ENCODE results near the gene HSD17B10.
A peak's percentile ranks its signal among the peaks of the same experiment; 100 is the strongest.

Gene HSD17B10

GRCh38 chrX:53452812-53453211 is 18.6 kb upstream of the HSD17B10 start:
- Histone ChIP-seq H3F3A (ENCODE audit: control insufficient read depth, insufficient read depth) (no peaks in the 10 kb centered on the region), H3K9me3 (ENCODE audit: control insufficient read depth, insufficient read depth, low read length) (no peaks in the 10 kb centered on the region), H3K9me2 (replicated peaks; ENCODE audit: control insufficient read depth, low read length) (no peaks in the 10 kb centered on the region), H3K4me1 (ENCODE audit: control insufficient read depth, low read length) (no peaks in the 10 kb centered on the region), H3K79me2 (ENCODE audit: control insufficient read depth, low read length) (no peaks in the 10 kb centered on the region), H4K20me1 (ENCODE audit: control insufficient read depth, insufficient read depth, low read depth, low read length) (no peaks in the 10 kb centered on the region), H3K4me2 (ENCODE audit: low read length) (no peak overlapping the region), H3K4me3 (ENCODE audit: low read length) (no peak overlapping the region), H3K27ac (ENCODE audit: low read depth, low read length) (no peak overlapping the region), H3K27me3 (ENCODE audit: control insufficient read depth, low read length) (no peaks in the 10 kb centered on the region), H3K36me3 (ENCODE audit: control insufficient read depth, low read length) (no peaks in the 10 kb centered on the region)
- TF ChIP-seq EZH2phosphoT487 (IDR thresholded peaks at IDR 0.05; ENCODE audit: borderline replicate concordance, low read length): no peak
- no peak for TF ChIP-seq CTCF (IDR thresholded peaks at IDR 0.05; ENCODE audit: low read depth, low read length, poor library complexity, severe bottlenecking)

GRCh38 chrX:53449632-53450031 is 15.5 kb upstream of the HSD17B10 start:
- no peaks in the 10 kb centered on the region for H3K27me3 ChIP-seq (ENCODE audit: control insufficient read depth, low read length)
- no peaks in the 10 kb centered on the region for H3K4me1 ChIP-seq (ENCODE audit: control insufficient read depth, low read length)
- H4K20me1 ChIP-seq (ENCODE audit: control insufficient read depth, insufficient read depth, low read depth, low read length): no peaks in the 10 kb centered on the region
- no peaks in the 10 kb centered on the region for H3K9me2 ChIP-seq (replicated peaks; ENCODE audit: control insufficient read depth, low read length)
- H3K27ac ChIP-seq (ENCODE audit: low read depth, low read length): no peak overlapping the region
- no peaks in the 10 kb centered on the region for H3K79me2 ChIP-seq (ENCODE audit: control insufficient read depth, low read length)
- TF ChIP-seq CTCF (IDR thresholded peaks at IDR 0.05; ENCODE audit: low read depth, low read length, poor library complexity, severe bottlenecking) (no peak), EZH2phosphoT487 (IDR thresholded peaks at IDR 0.05; ENCODE audit: borderline replicate concordance, low read length) (no peak)
- H3K4me3 ChIP-seq (ENCODE audit: low read length): no peak overlapping the region
- no peaks in the 10 kb centered on the region for H3F3A ChIP-seq (ENCODE audit: control insufficient read depth, insufficient read depth)
- no peaks in the 10 kb centered on the region for H3K36me3 ChIP-seq (ENCODE audit: control insufficient read depth, low read length)
- no peak overlapping the region for H3K4me2 ChIP-seq (ENCODE audit: low read length)
- H3K9me3 ChIP-seq (ENCODE audit: control insufficient read depth, insufficient read depth, low read length): no peaks in the 10 kb centered on the region

- no peaks in the 10 kb centered on the region for H3K36me3 ChIP-seq (ENCODE audit: control insufficient read depth, low read length)
- H4K20me1 ChIP-seq (ENCODE audit: control insufficient read depth, insufficient read depth, low read depth, low read length): no peaks in the 10 kb centered on the region
- no peak overlapping the region for H3K4me3 ChIP-seq (ENCODE audit: low read length)
- H3K9me2 ChIP-seq (replicated peaks; ENCODE audit: control insufficient read depth, low read length): no peaks in the 10 kb centered on the region
- H3K4me1 ChIP-seq (ENCODE audit: control insufficient read depth, low read length): no peaks in the 10 kb centered on the region
- no peak overlapping the region for H3K27ac ChIP-seq (ENCODE audit: low read depth, low read length)
- no peak overlapping the region for H3K4me2 ChIP-seq (ENCODE audit: low read length)
- H3K9me3 ChIP-seq (ENCODE audit: control insufficient read depth, insufficient read depth, low read length): no peaks in the 10 kb centered on the region
- H3K79me2 ChIP-seq (ENCODE audit: control insufficient read depth, low read length): no peaks in the 10 kb centered on the region
- TF ChIP-seq EZH2phosphoT487 (IDR thresholded peaks at IDR 0.05; ENCODE audit: borderline replicate concordance, low read length) (no peak), CTCF (IDR thresholded peaks at IDR 0.05; ENCODE audit: low read depth, low read length, poor library complexity, severe bottlenecking) (no peak)
- H3F3A ChIP-seq (ENCODE audit: control insufficient read depth, insufficient read depth): no peaks in the 10 kb centered on the region
- H3K27me3 ChIP-seq (ENCODE audit: control insufficient read depth, low read length): no peaks in the 10 kb centered on the region
These were observed 13.3 kb upstream of the HSD17B10 start for GRCh38 chrX:53447441-53447840.

- no peaks in the 10 kb centered on the region for H3K79me2 ChIP-seq (ENCODE audit: control insufficient read depth, low read length)
- TF ChIP-seq EZH2phosphoT487 (IDR thresholded peaks at IDR 0.05; ENCODE audit: borderline replicate concordance, low read length) (no peak), CTCF (IDR thresholded peaks at IDR 0.05; ENCODE audit: low read depth, low read length, poor library complexity, severe bottlenecking) (peak; percentile 61)
These were observed 11.8 kb upstream of the HSD17B10 start for GRCh38 chrX:53445977-53446376.

More at GRCh38 chrX:53445977-53446376, 11.8 kb upstream of the HSD17B10 start:
- Histone ChIP-seq H3F3A (ENCODE audit: control insufficient read depth, insufficient read depth) (no peaks in the 10 kb centered on the region), H3K27me3 (ENCODE audit: control insufficient read depth, low read length) (no peaks in the 10 kb centered on the region), H4K20me1 (ENCODE audit: control insufficient read depth, insufficient read depth, low read depth, low read length) (no peaks in the 10 kb centered on the region), H3K4me1 (ENCODE audit: control insufficient read depth, low read length) (peaks cover 10% of the 10 kb centered on the region), H3K27ac (ENCODE audit: low read depth, low read length) (no peak overlapping the region), H3K36me3 (ENCODE audit: control insufficient read depth, low read length) (no peaks in the 10 kb centered on the region), H3K4me2 (ENCODE audit: low read length) (no peak overlapping the region), H3K4me3 (ENCODE audit: low read length) (no peak overlapping the region), H3K9me2 (replicated peaks; ENCODE audit: control insufficient read depth, low read length) (no peaks in the 10 kb centered on the region), H3K9me3 (ENCODE audit: control insufficient read depth, insufficient read depth, low read length) (no peaks in the 10 kb centered on the region)

All from DOHH2 (cell line).